WTC11 (cell line): ENCODE results near the gene PRKCE. TPM values are rescaled to one million over a fixed set of nuclear protein-coding genes. Genes with fewer than 3 reads are reported as not detected.

Experiments used
- ATAC-seq: fragments of 200-7000 bp; cut with Tn5 transposase; 2 replicates; pipeline ENCODE4 v1.10.0; 2021; ENCODE audit warnings: mild to moderate bottlenecking, moderate library complexity
- CTCF ChIA-PET: fragments of 300-600 bp; sonication (Branson Sonifier 250); formaldehyde crosslinking; loops from one replicate; lab custom pipeline; 2021; ENCODE audit warnings: antibody characterized with exemption; lab: Charles Lee
- POLR2A ChIA-PET: fragments of 350-600 bp; sonication (Branson Sonifier 250); formaldehyde crosslinking; loops from one replicate; lab custom pipeline; 2021; ENCODE audit warnings: antibody characterized with exemption; lab: Charles Lee
- DNase-seq: peaks from one replicate; pipeline ENCODE4 v3.0.0; 2021; ENCODE audit warnings: low spot score
- H3K27ac Mint-ChIP-seq: 2 replicates; pipeline ENCODE4 v1.8.0; 2021; ENCODE audit warnings: mixed read lengths
- H3K27me3 Mint-ChIP-seq: 2 replicates; pipeline ENCODE4 v1.8.0; 2021; ENCODE audit warnings: low read depth, mild to moderate bottlenecking, moderate library complexity, mixed read lengths
- H3K36me3 Mint-ChIP-seq: 2 replicates; pipeline ENCODE4 v1.8.0; 2021; ENCODE audit warnings: mixed read lengths
- H3K4me1 Mint-ChIP-seq: 2 replicates; pipeline ENCODE4 v1.8.0; 2022; ENCODE audit warnings: mixed read lengths
- H3K4me3 Mint-ChIP-seq: 2 replicates; pipeline ENCODE4 v1.8.0; 2021; ENCODE audit warnings: mild to moderate bottlenecking, moderate library complexity, mixed read lengths
- H3K9me3 Mint-ChIP-seq: 2 replicates; pipeline ENCODE4 v1.8.0; 2021; ENCODE audit warnings: mixed read lengths
- ATF1 ChIP-seq: sonication (generic); formaldehyde crosslinking; IDR thresholded peaks from 2 replicates; pipeline ENCODE4 v1.8.1; 2023; ENCODE audit warnings: mild to moderate bottlenecking, moderate library complexity, missing genetic modification reagents
- FOXP4 ChIP-seq: sonication (generic); formaldehyde crosslinking; IDR thresholded peaks from 2 replicates; pipeline ENCODE4 v1.8.0; 2022; ENCODE audit warnings: mild to moderate bottlenecking, missing genetic modification reagents
- MXD4 ChIP-seq: fragments of 250-450 bp; sonication (Bioruptor Pico); IDR thresholded peaks from 2 replicates; pipeline ENCODE4 v1.8.0; 2021; ENCODE audit warnings: mild to moderate bottlenecking, moderate library complexity, borderline replicate concordance
- MYBL2 ChIP-seq: sonication (generic); formaldehyde crosslinking; IDR thresholded peaks from 2 replicates; pipeline ENCODE4 v1.8.1; 2023; ENCODE audit warnings: mild to moderate bottlenecking, moderate library complexity, missing genetic modification reagents
- NR2C2 ChIP-seq: sonication (generic); formaldehyde crosslinking; IDR thresholded peaks from 2 replicates; pipeline ENCODE4 v1.8.0; 2022; ENCODE audit warnings: mild to moderate bottlenecking, missing genetic modification reagents
- OVOL2 ChIP-seq: fragments of 250-450 bp; sonication (Bioruptor Pico); IDR thresholded peaks from 2 replicates; pipeline ENCODE4 v1.9.0; 2021; ENCODE audit warnings: mild to moderate bottlenecking, borderline replicate concordance
- PRRX2 ChIP-seq: fragments of 250-450 bp; sonication (Bioruptor Pico); IDR thresholded peaks from 2 replicates; pipeline ENCODE4 v1.8.0; 2021; ENCODE audit warnings: mild to moderate bottlenecking
- RORB ChIP-seq: fragments of 250-450 bp; sonication (Bioruptor Pico); IDR thresholded peaks from 2 replicates; pipeline ENCODE4 v1.9.0; 2021; ENCODE audit warnings: mild to moderate bottlenecking
- SMAD4 ChIP-seq: sonication (generic); formaldehyde crosslinking; IDR thresholded peaks from 2 replicates; pipeline ENCODE4 v1.8.0; 2022; ENCODE audit warnings: mild to moderate bottlenecking, missing genetic modification reagents
- SP1 ChIP-seq: sonication (generic); formaldehyde crosslinking; conservative IDR thresholded peaks from 2 replicates; pipeline ENCODE4 v1.8.1; 2022; ENCODE audit warnings: missing genetic modification reagents
- STAT6 ChIP-seq: sonication (generic); formaldehyde crosslinking; conservative IDR thresholded peaks from 2 replicates; pipeline ENCODE4 v1.8.1; 2023; ENCODE audit warnings: mild to moderate bottlenecking, low read depth, missing genetic modification reagents, moderate library complexity
- TCF7 ChIP-seq: sonication (generic); formaldehyde crosslinking; IDR thresholded peaks from 2 replicates; pipeline ENCODE4 v1.8.0; 2022; ENCODE audit warnings: mild to moderate bottlenecking, low read depth, missing genetic modification reagents, moderate library complexity
- USF1 ChIP-seq: sonication (generic); formaldehyde crosslinking; IDR thresholded peaks from 2 replicates; pipeline ENCODE4 v1.8.0; 2022; ENCODE audit warnings: mild to moderate bottlenecking, missing genetic modification reagents
- ZNF219 ChIP-seq: sonication (generic); formaldehyde crosslinking; IDR thresholded peaks from 2 replicates; pipeline ENCODE4 v1.8.0; 2023; ENCODE audit warnings: missing genetic modification reagents, mild to moderate bottlenecking, borderline replicate concordance
- total RNA-seq: library from RNA; stranded (reverse); gene quantifications from 3 replicates; pipeline ENCODE4 v1.2.3, GENCODE V29; 2021
- TF ChIP-seq, protein P1 (sequence below): fragments of 250-450 bp; sonication (Bioruptor Pico); IDR thresholded peaks from 2 replicates; pipeline ENCODE4 v1.9.0; 2021; ENCODE audit warnings: moderate library complexity, mild to moderate bottlenecking, inconsistent platforms, borderline replicate concordance
- TF ChIP-seq, protein P2 (sequence below): fragments of 250-450 bp; sonication (Bioruptor Pico); IDR thresholded peaks from 2 replicates; pipeline ENCODE4 v1.9.0; 2021; ENCODE audit warnings: mild to moderate bottlenecking, borderline replicate concordance
- TF ChIP-seq, protein P3 (sequence below): fragments of 250-450 bp; sonication (Bioruptor Pico); IDR thresholded peaks from 2 replicates; pipeline ENCODE4 v2.1.2; 2022; ENCODE audit warnings: mild to moderate bottlenecking, moderate library complexity
- TF ChIP-seq, protein P4 (sequence below): sonication (generic); formaldehyde crosslinking; IDR thresholded peaks from 2 replicates; pipeline ENCODE4 v1.8.0; 2023; ENCODE audit warnings: missing genetic modification reagents, mild to moderate bottlenecking, borderline replicate concordance
- TF ChIP-seq, protein P5 (sequence below): sonication (generic); formaldehyde crosslinking; IDR thresholded peaks from 2 replicates; pipeline ENCODE4 v1.8.1; 2023; ENCODE audit warnings: mild to moderate bottlenecking, missing genetic modification reagents, moderate library complexity

The PRKCE gene
- total RNA-seq, 1 experiment from 2014 or later = 5.8 TPM

DNA sequence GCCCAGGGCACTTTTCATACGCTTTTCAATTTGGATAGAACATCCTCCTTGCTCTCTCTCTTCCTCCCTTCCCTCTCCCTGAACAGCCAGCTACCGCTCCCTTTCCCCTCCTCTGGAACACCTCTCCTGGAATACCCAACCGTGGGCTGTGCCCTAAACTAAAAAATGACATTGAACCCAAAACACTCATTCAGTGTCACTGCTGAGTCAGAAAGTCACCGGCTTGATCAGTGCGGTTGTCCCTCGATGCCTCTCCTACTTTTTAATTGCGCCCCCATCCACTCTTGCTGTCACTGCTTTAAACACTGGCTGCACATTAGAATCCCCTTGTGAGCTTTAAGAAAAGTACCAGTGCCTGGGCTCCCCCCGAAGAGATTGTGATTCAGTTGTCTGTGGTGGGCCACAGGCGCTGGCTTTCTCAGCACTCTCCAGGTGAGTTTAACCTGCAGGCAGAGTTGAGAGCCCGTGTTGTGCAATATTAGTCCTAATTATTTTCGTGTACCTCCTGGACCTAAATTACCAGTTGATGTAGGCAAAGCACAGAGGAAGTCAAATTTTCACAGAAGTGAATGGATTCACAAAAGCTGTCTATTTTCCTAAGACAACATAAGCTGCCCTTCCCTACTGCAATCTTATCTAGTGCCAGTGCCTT lies 302.0 kb downstream of the PRKCE start:
- CTCF ChIA-PET = no interaction called here
- Mint-ChIP-seq H3K27me3 (no peaks in the 10 kb centered on the region), H3K4me1 (peaks cover 13% of the 10 kb centered on the region), H3K36me3 (no peaks in the 10 kb centered on the region), H3K9me3 (no peaks in the 10 kb centered on the region), H3K27ac (no peak overlapping the region), H3K4me3 (no peak overlapping the region)
- POLR2A ChIA-PET = no interaction called here
- no peak for DNase-seq
- no peak for ATAC-seq
- TF ChIP-seq TCF7 (no peak), STAT6 (CRISPR knock-in tag) (no peak), RORB (CRISPR knock-in tag) (no peak), SP1 (CRISPR knock-in tag) (no peak), ZNF219 (CRISPR knock-in tag) (no peak), MYBL2 (CRISPR knock-in tag) (no peak), ATF1 (no peak), PRRX2 (no peak), OVOL2 (CRISPR knock-in tag) (no peak), USF1 (CRISPR knock-in tag) (no peak), SMAD4 (CRISPR knock-in tag) (no peak), FOXP4 (CRISPR knock-in tag) (no peak), NR2C2 (CRISPR knock-in tag) (no peak), MXD4 (CRISPR knock-in tag) (no peak)
- TF ChIP-seq, protein P1, sequence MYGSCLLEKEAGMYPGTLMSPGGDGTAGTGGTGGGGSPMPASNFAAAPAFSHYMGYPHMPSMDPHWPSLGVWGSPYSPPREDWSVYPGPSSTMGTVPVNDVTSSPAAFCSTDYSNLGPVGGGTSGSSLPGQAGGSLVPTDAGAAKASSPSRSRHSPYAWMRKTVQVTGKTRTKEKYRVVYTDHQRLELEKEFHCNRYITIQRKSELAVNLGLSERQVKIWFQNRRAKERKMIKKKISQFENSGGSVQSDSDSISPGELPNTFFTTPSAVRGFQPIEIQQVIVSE (CRISPR knock-in tag) = no peak
- TF ChIP-seq, protein P2, sequence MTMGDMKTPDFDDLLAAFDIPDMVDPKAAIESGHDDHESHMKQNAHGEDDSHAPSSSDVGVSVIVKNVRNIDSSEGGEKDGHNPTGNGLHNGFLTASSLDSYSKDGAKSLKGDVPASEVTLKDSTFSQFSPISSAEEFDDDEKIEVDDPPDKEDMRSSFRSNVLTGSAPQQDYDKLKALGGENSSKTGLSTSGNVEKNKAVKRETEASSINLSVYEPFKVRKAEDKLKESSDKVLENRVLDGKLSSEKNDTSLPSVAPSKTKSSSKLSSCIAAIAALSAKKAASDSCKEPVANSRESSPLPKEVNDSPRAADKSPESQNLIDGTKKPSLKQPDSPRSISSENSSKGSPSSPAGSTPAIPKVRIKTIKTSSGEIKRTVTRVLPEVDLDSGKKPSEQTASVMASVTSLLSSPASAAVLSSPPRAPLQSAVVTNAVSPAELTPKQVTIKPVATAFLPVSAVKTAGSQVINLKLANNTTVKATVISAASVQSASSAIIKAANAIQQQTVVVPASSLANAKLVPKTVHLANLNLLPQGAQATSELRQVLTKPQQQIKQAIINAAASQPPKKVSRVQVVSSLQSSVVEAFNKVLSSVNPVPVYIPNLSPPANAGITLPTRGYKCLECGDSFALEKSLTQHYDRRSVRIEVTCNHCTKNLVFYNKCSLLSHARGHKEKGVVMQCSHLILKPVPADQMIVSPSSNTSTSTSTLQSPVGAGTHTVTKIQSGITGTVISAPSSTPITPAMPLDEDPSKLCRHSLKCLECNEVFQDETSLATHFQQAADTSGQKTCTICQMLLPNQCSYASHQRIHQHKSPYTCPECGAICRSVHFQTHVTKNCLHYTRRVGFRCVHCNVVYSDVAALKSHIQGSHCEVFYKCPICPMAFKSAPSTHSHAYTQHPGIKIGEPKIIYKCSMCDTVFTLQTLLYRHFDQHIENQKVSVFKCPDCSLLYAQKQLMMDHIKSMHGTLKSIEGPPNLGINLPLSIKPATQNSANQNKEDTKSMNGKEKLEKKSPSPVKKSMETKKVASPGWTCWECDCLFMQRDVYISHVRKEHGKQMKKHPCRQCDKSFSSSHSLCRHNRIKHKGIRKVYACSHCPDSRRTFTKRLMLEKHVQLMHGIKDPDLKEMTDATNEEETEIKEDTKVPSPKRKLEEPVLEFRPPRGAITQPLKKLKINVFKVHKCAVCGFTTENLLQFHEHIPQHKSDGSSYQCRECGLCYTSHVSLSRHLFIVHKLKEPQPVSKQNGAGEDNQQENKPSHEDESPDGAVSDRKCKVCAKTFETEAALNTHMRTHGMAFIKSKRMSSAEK (CRISPR knock-in tag) = no peak
- TF ChIP-seq, protein P3, sequence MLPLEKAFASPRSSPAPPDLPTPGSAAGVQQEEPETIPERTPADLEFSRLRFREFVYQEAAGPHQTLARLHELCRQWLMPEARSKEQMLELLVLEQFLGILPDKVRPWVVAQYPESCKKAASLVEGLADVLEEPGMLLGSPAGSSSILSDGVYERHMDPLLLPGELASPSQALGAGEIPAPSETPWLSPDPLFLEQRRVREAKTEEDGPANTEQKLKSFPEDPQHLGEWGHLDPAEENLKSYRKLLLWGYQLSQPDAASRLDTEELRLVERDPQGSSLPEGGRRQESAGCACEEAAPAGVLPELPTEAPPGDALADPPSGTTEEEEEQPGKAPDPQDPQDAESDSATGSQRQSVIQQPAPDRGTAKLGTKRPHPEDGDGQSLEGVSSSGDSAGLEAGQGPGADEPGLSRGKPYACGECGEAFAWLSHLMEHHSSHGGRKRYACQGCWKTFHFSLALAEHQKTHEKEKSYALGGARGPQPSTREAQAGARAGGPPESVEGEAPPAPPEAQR (CRISPR knock-in tag) = no peak
- TF ChIP-seq, protein P4, sequence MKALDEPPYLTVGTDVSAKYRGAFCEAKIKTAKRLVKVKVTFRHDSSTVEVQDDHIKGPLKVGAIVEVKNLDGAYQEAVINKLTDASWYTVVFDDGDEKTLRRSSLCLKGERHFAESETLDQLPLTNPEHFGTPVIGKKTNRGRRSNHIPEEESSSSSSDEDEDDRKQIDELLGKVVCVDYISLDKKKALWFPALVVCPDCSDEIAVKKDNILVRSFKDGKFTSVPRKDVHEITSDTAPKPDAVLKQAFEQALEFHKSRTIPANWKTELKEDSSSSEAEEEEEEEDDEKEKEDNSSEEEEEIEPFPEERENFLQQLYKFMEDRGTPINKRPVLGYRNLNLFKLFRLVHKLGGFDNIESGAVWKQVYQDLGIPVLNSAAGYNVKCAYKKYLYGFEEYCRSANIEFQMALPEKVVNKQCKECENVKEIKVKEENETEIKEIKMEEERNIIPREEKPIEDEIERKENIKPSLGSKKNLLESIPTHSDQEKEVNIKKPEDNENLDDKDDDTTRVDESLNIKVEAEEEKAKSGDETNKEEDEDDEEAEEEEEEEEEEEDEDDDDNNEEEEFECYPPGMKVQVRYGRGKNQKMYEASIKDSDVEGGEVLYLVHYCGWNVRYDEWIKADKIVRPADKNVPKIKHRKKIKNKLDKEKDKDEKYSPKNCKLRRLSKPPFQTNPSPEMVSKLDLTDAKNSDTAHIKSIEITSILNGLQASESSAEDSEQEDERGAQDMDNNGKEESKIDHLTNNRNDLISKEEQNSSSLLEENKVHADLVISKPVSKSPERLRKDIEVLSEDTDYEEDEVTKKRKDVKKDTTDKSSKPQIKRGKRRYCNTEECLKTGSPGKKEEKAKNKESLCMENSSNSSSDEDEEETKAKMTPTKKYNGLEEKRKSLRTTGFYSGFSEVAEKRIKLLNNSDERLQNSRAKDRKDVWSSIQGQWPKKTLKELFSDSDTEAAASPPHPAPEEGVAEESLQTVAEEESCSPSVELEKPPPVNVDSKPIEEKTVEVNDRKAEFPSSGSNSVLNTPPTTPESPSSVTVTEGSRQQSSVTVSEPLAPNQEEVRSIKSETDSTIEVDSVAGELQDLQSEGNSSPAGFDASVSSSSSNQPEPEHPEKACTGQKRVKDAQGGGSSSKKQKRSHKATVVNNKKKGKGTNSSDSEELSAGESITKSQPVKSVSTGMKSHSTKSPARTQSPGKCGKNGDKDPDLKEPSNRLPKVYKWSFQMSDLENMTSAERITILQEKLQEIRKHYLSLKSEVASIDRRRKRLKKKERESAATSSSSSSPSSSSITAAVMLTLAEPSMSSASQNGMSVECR = no peak
- TF ChIP-seq, protein P5, sequence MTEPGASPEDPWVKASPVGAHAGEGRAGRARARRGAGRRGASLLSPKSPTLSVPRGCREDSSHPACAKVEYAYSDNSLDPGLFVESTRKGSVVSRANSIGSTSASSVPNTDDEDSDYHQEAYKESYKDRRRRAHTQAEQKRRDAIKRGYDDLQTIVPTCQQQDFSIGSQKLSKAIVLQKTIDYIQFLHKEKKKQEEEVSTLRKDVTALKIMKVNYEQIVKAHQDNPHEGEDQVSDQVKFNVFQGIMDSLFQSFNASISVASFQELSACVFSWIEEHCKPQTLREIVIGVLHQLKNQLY = no peak
